ENCODE measurements around the gene FAM204A.

FAM204A gene

DNA sequence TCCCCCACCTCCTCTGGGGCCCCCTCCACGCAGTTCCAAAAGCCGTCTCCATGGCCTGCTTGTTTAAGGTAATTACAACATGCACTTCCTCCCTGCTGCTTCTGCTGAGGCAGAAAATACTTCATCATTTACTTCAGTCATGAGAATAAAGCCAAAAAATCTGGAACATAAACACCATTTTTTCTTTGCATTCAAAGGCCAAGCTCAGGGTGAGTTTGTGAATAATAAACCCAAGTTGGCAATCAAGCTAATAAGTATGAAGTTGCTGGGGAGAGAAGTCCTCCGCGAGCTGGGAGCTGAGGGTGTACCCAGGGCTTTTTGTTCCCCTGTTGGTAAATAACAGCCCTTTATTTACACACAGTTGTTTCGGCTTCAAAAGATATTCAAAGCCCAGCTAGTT lies 70.5 kb downstream of the FAM204A start:
- no peak for ATAC-seq
- TF ChIP-seq ARNTL (CRISPR knock-in tag; IDR thresholded peaks at IDR 0.05; ENCODE audit: borderline replicate concordance, low read depth) (no peak), CSDC2 (CRISPR knock-in tag; IDR thresholded peaks at IDR 0.05) (no peak), ZFP30 (CRISPR knock-in tag; IDR thresholded peaks at IDR 0.05) (no peak), SNAI2 (CRISPR knock-in tag; IDR thresholded peaks at IDR 0.05) (no peak), RARB (CRISPR knock-in tag; IDR thresholded peaks at IDR 0.05) (no peak), ZNF565 (CRISPR knock-in tag; conservative IDR thresholded peaks at IDR 0.05; ENCODE audit: low read depth) (no peak), ZC3H10 (CRISPR knock-in tag; IDR thresholded peaks at IDR 0.05) (no peak)

GRCh38 chr10:118266098-118266748 lies 75.9 kb downstream of the FAM204A start:
- TF ChIP-seq ZNF70 (CRISPR knock-in tag; IDR thresholded peaks at IDR 0.05) (no peak), RARB (CRISPR knock-in tag; IDR thresholded peaks at IDR 0.05) (no peak), BACH2 (CRISPR knock-in tag; IDR thresholded peaks at IDR 0.05; ENCODE audit: borderline replicate concordance) (no peak), ZFP3 (CRISPR knock-in tag; IDR thresholded peaks at IDR 0.05) (no peak)
- TF ChIP-seq, protein P1, sequence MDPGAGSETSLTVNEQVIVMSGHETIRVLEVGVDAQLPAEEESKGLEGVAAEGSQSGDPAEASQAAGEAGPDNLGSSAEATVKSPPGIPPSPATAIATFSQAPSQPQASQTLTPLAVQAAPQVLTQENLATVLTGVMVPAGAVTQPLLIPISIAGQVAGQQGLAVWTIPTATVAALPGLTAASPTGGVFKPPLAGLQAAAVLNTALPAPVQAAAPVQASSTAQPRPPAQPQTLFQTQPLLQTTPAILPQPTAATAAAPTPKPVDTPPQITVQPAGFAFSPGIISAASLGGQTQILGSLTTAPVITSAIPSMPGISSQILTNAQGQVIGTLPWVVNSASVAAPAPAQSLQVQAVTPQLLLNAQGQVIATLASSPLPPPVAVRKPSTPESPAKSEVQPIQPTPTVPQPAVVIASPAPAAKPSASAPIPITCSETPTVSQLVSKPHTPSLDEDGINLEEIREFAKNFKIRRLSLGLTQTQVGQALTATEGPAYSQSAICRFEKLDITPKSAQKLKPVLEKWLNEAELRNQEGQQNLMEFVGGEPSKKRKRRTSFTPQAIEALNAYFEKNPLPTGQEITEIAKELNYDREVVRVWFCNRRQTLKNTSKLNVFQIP (CRISPR knock-in tag; IDR thresholded peaks at IDR 0.05; ENCODE audit: borderline replicate concordance, low read depth) = no peak
- ATAC-seq = no peak

DNA sequence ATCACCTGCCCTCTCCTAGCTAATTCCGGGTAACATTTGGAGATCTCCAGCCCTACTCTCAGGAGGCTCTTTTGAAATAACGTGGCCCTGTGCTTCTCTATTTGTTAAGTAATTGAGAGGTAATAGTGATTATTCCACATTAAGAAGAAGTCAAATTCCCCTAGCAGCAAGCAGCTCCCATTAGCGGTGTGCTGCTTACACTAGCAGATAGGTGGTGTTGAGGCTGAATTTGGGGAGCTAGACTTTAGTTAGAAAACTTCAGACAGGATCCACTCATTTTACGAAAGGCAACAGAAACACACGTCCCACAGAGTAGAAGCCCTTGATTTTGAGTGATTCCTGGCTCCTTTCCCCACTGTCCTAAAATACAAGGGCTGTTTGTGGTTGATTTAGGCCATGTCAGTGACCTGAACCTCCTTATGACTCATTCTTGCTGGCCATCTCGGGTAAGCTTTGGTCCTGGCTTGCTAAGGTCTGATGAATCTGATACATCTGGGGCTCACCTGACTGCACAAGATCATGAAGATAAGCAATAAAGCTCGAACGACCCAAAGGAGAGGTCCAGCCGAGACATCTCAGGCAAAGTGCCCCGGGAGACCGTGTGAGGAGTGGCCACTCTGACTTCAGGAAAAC lies 77.2 kb downstream of the FAM204A start:
- ATAC-seq = no peak
- no peak for TF ChIP-seq ZNF565 (CRISPR knock-in tag; conservative IDR thresholded peaks at IDR 0.05; ENCODE audit: low read depth)
- no peak for TF ChIP-seq ZNF70 (CRISPR knock-in tag; IDR thresholded peaks at IDR 0.05)
- no peak for TF ChIP-seq TCF4 (CRISPR knock-in tag; IDR thresholded peaks at IDR 0.05; ENCODE audit: borderline replicate concordance)
- no peak for TF ChIP-seq ISL1 (CRISPR knock-in tag; IDR thresholded peaks at IDR 0.05)
- no peak for TF ChIP-seq SNAI2 (CRISPR knock-in tag; IDR thresholded peaks at IDR 0.05)
- no peak for TF ChIP-seq ZC3H10 (CRISPR knock-in tag; IDR thresholded peaks at IDR 0.05)
- TF ChIP-seq, protein P2, sequence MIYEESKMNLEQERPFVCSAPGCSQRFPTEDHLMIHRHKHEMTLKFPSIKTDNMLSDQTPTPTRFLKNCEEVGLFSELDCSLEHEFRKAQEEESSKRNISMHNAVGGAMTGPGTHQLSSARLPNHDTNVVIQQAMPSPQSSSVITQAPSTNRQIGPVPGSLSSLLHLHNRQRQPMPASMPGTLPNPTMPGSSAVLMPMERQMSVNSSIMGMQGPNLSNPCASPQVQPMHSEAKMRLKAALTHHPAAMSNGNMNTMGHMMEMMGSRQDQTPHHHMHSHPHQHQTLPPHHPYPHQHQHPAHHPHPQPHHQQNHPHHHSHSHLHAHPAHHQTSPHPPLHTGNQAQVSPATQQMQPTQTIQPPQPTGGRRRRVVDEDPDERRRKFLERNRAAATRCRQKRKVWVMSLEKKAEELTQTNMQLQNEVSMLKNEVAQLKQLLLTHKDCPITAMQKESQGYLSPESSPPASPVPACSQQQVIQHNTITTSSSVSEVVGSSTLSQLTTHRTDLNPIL (CRISPR knock-in tag; IDR thresholded peaks at IDR 0.05; ENCODE audit: low read depth) = no peak
- no peak for TF ChIP-seq ZFP3 (CRISPR knock-in tag; IDR thresholded peaks at IDR 0.05)
- TF ChIP-seq, protein P1 (CRISPR knock-in tag; IDR thresholded peaks at IDR 0.05; ENCODE audit: borderline replicate concordance, low read depth) = no peak
- TF ChIP-seq, protein P3, sequence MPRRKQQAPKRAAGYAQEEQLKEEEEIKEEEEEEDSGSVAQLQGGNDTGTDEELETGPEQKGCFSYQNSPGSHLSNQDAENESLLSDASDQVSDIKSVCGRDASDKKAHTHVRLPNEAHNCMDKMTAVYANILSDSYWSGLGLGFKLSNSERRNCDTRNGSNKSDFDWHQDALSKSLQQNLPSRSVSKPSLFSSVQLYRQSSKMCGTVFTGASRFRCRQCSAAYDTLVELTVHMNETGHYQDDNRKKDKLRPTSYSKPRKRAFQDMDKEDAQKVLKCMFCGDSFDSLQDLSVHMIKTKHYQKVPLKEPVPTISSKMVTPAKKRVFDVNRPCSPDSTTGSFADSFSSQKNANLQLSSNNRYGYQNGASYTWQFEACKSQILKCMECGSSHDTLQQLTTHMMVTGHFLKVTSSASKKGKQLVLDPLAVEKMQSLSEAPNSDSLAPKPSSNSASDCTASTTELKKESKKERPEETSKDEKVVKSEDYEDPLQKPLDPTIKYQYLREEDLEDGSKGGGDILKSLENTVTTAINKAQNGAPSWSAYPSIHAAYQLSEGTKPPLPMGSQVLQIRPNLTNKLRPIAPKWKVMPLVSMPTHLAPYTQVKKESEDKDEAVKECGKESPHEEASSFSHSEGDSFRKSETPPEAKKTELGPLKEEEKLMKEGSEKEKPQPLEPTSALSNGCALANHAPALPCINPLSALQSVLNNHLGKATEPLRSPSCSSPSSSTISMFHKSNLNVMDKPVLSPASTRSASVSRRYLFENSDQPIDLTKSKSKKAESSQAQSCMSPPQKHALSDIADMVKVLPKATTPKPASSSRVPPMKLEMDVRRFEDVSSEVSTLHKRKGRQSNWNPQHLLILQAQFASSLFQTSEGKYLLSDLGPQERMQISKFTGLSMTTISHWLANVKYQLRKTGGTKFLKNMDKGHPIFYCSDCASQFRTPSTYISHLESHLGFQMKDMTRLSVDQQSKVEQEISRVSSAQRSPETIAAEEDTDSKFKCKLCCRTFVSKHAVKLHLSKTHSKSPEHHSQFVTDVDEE (CRISPR knock-in tag; IDR thresholded peaks at IDR 0.05) = no peak
- no peak for TF ChIP-seq ZNF8 (CRISPR knock-in tag; IDR thresholded peaks at IDR 0.05)

DNA sequence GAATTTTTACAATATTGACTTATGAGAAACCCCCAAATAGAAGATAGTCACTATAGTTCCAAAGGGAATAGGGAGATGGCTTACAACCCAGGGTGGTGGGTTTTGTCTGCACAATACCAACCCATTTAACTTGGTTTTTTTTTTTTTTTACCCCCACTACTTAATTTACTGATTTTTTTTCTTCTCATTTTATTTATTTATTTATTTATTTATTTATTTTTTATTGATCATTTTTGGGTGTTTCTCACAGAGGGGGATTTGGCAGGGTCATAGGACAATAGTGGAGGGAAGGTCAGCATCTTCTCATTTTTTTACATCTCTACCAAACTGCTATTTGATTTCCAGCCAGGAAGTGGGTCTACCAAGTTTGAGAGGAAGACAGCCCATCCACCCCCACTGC lies 77.9 kb downstream of the FAM204A start:
- ATAC-seq = no peak
- TF ChIP-seq, protein P2 (CRISPR knock-in tag; IDR thresholded peaks at IDR 0.05; ENCODE audit: low read depth) = no peak
- TF ChIP-seq ZNF565 (CRISPR knock-in tag; conservative IDR thresholded peaks at IDR 0.05; ENCODE audit: low read depth) = no peak
- no peak for TF ChIP-seq SNAI2 (CRISPR knock-in tag; IDR thresholded peaks at IDR 0.05)
- TF ChIP-seq, protein P1 (CRISPR knock-in tag; IDR thresholded peaks at IDR 0.05; ENCODE audit: borderline replicate concordance, low read depth) = no peak
- TF ChIP-seq ESRRG (CRISPR knock-in tag; IDR thresholded peaks at IDR 0.05) = no peak
- no peak for TF ChIP-seq TOX (CRISPR knock-in tag; IDR thresholded peaks at IDR 0.05; ENCODE audit: borderline replicate concordance)
- TF ChIP-seq, protein P3 (CRISPR knock-in tag; IDR thresholded peaks at IDR 0.05) = no peak
- TF ChIP-seq CSDC2 (CRISPR knock-in tag; IDR thresholded peaks at IDR 0.05) = no peak
- no peak for TF ChIP-seq BACH2 (CRISPR knock-in tag; IDR thresholded peaks at IDR 0.05; ENCODE audit: borderline replicate concordance)
- no peak for TF ChIP-seq ZFP3 (CRISPR knock-in tag; IDR thresholded peaks at IDR 0.05)
- no peak for TF ChIP-seq ISL1 (CRISPR knock-in tag; IDR thresholded peaks at IDR 0.05)
- no peak for TF ChIP-seq RARB (CRISPR knock-in tag; IDR thresholded peaks at IDR 0.05)
- TF ChIP-seq ARNTL (CRISPR knock-in tag; IDR thresholded peaks at IDR 0.05; ENCODE audit: borderline replicate concordance, low read depth) = no peak
- no peak for TF ChIP-seq ZFP30 (CRISPR knock-in tag; IDR thresholded peaks at IDR 0.05)
- no peak for TF ChIP-seq ZNF70 (CRISPR knock-in tag; IDR thresholded peaks at IDR 0.05)
- TF ChIP-seq ZC3H10 (CRISPR knock-in tag; IDR thresholded peaks at IDR 0.05) = no peak
